GM19023 (cell line): ENCODE data around the gene TMEM258.

Experiments used
- ATAC-seq: cut with Tn5 transposase; IDR thresholded peaks from one replicate; pipeline ENCODE4 v1.9.1; 2021; ENCODE audit warnings: mild to moderate bottlenecking, moderate library complexity; ENCODE audit not compliant: unreplicated experiment

TMEM258 gene

GRCh38 chr11:61826930-61827570 is 34.7 kb upstream of the TMEM258 start:
- peak; percentile 1 for ATAC-seq

GRCh38 chr11:61820174-61820573 is 27.8 kb upstream of the TMEM258 start:
- ATAC-seq: no peak

- no peak for ATAC-seq
Measured at GRCh38 chr11:61817471-61818202, 25.2 kb upstream of the TMEM258 start.

GRCh38 chr11:61816736-61817455 is 24.5 kb upstream of the TMEM258 start, which contains the start of gene FADS1:
TSS of gene FADS1 (minus strand) at chr11:61817003. CDS start at chr11:61816929, 74 bp downstream.
- peak; percentile 46 for ATAC-seq

GRCh38 chr11:61815790-61816735 is 23.7 kb upstream of the TMEM258 start:
- ATAC-seq: peak; percentile 33

GRCh38 chr11:61814958-61815789 is 22.8 kb upstream of the TMEM258 start:
- peak; percentile 50 for ATAC-seq

- ATAC-seq: no peak
Measured at GRCh38 chr11:61814247-61814957, 22.0 kb upstream of the TMEM258 start.

GRCh38 chr11:61812736-61813411 is 20.5 kb upstream of the TMEM258 start:
- ATAC-seq: no peak

GRCh38 chr11:61811831-61812230 is 19.4 kb upstream of the TMEM258 start:
- no peak for ATAC-seq

- ATAC-seq: no peak
Measured at GRCh38 chr11:61810671-61811175, 18.3 kb upstream of the TMEM258 start.

- no peak for ATAC-seq
Measured at GRCh38 chr11:61806785-61807184, 14.4 kb upstream of the TMEM258 start.

GRCh38 chr11:61805146-61805545 is 12.7 kb upstream of the TMEM258 start:
- no peak for ATAC-seq

GRCh38 chr11:61803889-61804647 is 11.7 kb upstream of the TMEM258 start:
- no peak for ATAC-seq

GRCh38 chr11:61802605-61803004 is 10.2 kb upstream of the TMEM258 start:
- ATAC-seq: no peak

GRCh38 chr11:61800331-61801281 is 8.2 kb upstream of the TMEM258 start:
- no peak for ATAC-seq

GRCh38 chr11:61799665-61800284 is 7.4 kb upstream of the TMEM258 start:
- ATAC-seq: no peak
